Subcutaneous adipose tissue (tissue), 4 donors: ENCODE results near the gene TRPC4. TPM values are rescaled to one million over a fixed set of nuclear protein-coding genes. Genes with fewer than 3 reads are reported as not detected.

Experiments used
- total RNA-seq, 4 donors: library from RNA; depleted of rRNA; stranded (reverse); fragments of >200 nt; gene quantifications; one replicate each; pipeline ENCODE4 v1.1.0, GENCODE V29; 2016
- TF ChIP-seq, protein P1 (sequence below): fragments of 450-650 bp; IDR thresholded peaks from one replicate; pipeline ENCODE4 v1.5.1; 2016; ENCODE audit warnings: low read depth, mild to moderate bottlenecking, control low read depth, antibody characterized with exemption, moderate library complexity

TRPC4 gene
- total RNA-seq, 4 donors from 2014 or later, result 0.17 to 0.82 (median 0.42) TPM

DNA sequence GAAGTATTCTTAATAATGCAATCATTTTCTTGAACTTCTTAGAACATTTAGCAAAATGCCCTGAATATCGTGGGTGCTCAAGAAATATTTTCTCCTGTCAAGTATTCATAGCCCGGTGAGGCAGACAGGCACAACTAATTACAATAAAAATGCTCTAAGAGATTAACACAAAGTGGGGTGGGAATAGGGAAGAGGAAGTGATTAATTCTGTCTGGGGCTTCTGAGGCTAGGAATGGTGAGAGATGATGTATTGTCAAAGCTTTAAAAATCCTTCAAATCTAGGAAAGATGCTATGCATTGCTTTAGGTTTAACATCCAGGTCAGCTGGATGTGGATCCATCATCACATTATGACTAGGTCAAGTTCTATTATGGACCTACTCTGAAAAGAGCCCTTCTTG, 204.2 kb downstream of the TRPC4 start:
- TF ChIP-seq, protein P1, sequence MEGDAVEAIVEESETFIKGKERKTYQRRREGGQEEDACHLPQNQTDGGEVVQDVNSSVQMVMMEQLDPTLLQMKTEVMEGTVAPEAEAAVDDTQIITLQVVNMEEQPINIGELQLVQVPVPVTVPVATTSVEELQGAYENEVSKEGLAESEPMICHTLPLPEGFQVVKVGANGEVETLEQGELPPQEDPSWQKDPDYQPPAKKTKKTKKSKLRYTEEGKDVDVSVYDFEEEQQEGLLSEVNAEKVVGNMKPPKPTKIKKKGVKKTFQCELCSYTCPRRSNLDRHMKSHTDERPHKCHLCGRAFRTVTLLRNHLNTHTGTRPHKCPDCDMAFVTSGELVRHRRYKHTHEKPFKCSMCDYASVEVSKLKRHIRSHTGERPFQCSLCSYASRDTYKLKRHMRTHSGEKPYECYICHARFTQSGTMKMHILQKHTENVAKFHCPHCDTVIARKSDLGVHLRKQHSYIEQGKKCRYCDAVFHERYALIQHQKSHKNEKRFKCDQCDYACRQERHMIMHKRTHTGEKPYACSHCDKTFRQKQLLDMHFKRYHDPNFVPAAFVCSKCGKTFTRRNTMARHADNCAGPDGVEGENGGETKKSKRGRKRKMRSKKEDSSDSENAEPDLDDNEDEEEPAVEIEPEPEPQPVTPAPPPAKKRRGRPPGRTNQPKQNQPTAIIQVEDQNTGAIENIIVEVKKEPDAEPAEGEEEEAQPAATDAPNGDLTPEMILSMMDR, result no peak

DNA sequence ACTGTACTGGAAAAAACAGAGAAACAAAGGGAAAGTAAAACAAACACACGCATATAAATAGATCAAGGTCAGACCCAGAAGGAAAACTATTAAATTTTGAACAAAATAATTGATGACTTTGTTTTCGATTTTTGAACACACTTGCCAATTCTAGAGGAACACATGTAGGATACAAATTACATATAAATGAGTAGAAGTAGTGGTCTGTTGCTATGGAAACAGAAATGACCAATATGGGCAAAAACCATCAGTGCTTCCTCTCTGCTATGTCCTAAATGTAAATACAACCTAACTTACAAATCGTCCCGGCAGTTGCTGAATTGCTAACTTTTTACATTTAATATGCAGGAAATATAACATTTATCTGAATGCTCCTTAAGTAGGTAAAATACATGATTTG, 205.8 kb downstream of the TRPC4 start:
- TF ChIP-seq, protein P1, result no peak

DNA sequence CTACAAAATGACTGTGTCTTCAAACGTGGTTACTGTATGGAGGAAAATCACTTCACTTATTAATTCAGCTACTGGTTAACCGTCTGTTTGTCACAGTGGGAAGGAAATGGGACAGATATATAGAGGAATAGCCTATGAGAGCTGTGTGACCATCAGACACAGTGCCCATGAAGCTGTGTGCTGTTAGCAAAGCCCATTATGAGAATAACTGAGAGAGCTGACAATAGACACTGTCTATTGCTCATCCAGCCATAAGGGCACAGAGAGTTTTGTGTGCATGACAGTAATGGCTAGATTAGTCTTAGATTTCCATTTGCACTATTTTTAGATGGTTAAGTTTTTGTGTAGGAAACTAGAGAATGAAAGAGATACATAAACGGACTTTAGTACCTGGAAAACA, 206.9 kb downstream of the TRPC4 start:
- TF ChIP-seq, protein P1, result no peak

DNA sequence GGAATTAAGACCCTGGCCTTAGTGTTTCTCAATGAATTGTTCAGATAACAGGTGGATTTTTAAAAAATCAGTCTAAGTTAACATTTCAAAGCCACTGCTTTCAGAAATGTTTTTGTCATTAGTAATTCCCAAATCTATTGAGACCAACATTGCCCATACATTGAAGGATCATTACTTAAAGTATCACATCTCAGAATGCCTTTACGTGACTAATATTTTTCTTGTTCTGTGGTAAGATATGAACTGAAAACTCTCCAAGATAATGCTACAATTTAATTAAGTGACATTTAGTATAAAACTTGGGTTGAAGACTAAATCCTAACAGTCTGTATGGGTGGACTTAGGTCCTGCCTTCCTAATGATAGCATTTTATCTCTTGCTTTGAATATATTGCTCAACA, 211.6 kb downstream of the TRPC4 start:
- TF ChIP-seq, protein P1, result no peak

DNA sequence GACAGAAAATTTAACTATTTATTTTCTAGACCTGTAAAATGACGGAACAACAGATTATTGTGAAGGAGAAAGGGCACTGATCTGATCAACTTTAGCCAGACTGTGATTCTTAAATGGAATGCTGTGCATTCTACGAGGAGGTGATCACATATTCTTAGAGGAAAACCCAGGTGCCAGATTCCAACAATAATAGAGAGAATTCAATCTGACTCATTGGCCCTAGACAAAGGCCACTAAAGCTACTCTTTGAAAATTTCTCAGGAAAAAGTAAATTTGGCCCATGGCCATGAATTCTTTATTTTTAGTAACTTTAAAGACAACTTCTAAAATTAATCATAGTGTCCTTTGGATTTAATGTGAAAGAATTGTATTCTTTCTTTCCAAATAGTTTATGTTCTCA, 212.4 kb downstream of the TRPC4 start:
- TF ChIP-seq, protein P1, result no peak

DNA sequence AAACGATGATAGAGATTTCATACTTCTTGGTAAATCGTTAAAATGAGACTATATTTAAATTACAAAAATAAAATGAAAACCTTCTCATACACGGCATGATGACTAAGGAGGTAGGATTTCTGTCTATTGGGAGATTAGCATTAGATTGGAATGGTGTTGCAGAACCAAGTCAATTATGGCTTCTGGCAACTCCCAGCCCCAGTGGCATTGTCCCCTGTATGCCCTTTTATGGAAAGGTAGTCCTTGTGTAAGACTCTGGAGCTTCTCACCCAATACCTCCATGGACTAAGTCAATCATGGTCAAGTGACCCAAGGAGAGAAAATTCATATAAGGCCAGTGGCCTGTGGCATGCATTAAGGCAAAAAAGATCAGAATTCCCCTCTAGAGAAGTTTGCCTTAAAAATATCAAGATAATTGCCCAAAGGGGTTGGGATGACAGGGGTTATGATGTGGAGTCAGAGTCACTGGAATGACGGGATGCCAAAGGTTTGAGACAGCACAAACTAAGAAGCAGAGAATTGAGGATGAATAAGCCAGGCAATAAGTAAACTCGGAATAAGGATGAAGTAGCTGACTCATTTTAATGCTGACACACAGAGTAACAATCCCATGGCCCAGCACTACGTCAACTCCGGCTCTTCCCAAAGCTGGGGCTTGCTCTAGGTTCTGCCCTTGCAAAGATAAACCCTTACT, 213.2 kb downstream of the TRPC4 start:
- TF ChIP-seq, protein P1, result no peak

DNA sequence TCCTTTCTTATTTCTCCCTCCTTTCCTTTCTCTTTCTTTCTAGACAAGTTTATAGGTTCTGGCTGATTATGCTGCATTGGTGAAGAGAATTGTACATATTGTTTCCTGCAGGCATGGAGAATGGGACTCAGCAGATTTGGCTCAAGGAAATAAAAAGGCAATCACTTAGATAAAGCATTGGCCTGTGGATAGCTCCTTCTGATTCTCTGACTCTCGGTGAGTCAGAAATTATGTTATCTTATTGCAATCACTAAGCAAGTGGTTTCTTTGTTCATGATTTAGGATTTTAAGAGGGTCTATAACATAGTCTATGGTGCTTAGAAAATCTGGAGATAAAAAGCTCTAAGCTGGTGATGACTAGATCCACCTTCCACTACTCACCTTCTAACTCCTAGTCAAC, 217.0 kb downstream of the TRPC4 start:
- TF ChIP-seq, protein P1, result no peak
